Measurements from ENCODE around the gene TNS4. TPM values are rescaled to one million over a fixed set of nuclear protein-coding genes. Genes with fewer than 3 reads are reported as not detected.

The TNS4 gene
- total RNA-seq, 1 experiment from 2014 or later, result 0.59 TPM

GRCh38 chr17:40432864-40433528, 68.4 kb downstream of the TNS4 start:
- DNase-seq, result peak; percentile 30
- Mint-ChIP-seq H3K27ac (peak overlapping the region in 1 of 3 experiments; percentile 73; a peak in 1 of 7 replicates), H3K4me1 (peaks cover 7 to 8% of the 10 kb centered on the region in 2 experiments), H3K4me3 (no peak overlapping the region), H3K9me3 (peaks cover 0 to 6% of the 10 kb centered on the region in 2 experiments; a peak in 4 of 5 replicates), H3K27me3 (ENCODE audit: low read depth) (peaks cover 5% of the 10 kb centered on the region), H3K36me3 (ENCODE audit: insufficient read depth in 1 of 3, low read depth in 3 of 3) (peaks cover 0 to 1% (median 0%) of the 10 kb centered on the region in 3 experiments; a peak in 1 of 7 replicates)
- H4K8ac ChIP-seq (replicated peaks; ENCODE audit: insufficient read length, low read depth, low read length), result no peak overlapping the region
- no peaks in the 10 kb centered on the region for H3K23me2 ChIP-seq (ENCODE audit: insufficient read length, low read depth, low read length, poor library complexity, severe bottlenecking)
- H3T11ph ChIP-seq (ENCODE audit: low read length), result no peak overlapping the region
- no peaks in the 10 kb centered on the region for H3K4me1 ChIP-seq (ENCODE audit: insufficient read depth, low read length)
- H2BK5ac ChIP-seq (ENCODE audit: insufficient read length, low read length), result no peak overlapping the region
- no peak overlapping the region for H2BK15ac ChIP-seq (ENCODE audit: low read depth, low read length)
- H4K5ac ChIP-seq (ENCODE audit: insufficient read length, low read depth, low read length), result no peak overlapping the region
- H3K23ac ChIP-seq (ENCODE audit: insufficient read length, low read depth, low read length), result no peak overlapping the region
- no peak overlapping the region for H4K91ac ChIP-seq (ENCODE audit: insufficient read length, low read depth, low read length)
- no CpG with 5 or more reads among the region's 2 CpGs for WGBS (ENCODE audit: extremely low coverage, insufficient read length, low lambda C conversion rate)
- H3K79me1 ChIP-seq (ENCODE audit: insufficient read depth, low read depth, low read length, poor library complexity, severe bottlenecking), result no peaks in the 10 kb centered on the region
- H2BK12ac ChIP-seq (ENCODE audit: insufficient read length, low read depth, low read length), result no peak overlapping the region
- H3K14ac ChIP-seq (ENCODE audit: insufficient read depth, low read length), result no peak overlapping the region
- H2BK20ac ChIP-seq (ENCODE audit: low read depth, low read length, poor library complexity, severe bottlenecking), result no peak overlapping the region
- no peaks in the 10 kb centered on the region for H3K79me2 ChIP-seq (ENCODE audit: insufficient read depth, low read length)
- no peaks in the 10 kb centered on the region for H3K9me3 ChIP-seq (ENCODE audit: control insufficient read depth, low read depth, low read length)
- no peak overlapping the region for H2AK5ac ChIP-seq (ENCODE audit: insufficient read length, low read length)
- no peak overlapping the region for H3K56ac ChIP-seq (ENCODE audit: insufficient read length, low read depth, low read length)
- H3K4me2 ChIP-seq (ENCODE audit: insufficient read depth, insufficient read length, low read length), result no peak overlapping the region
- TF ChIP-seq CTCF (conservative IDR thresholded peaks at IDR 0.05), result no peak
- H3K9ac ChIP-seq (ENCODE audit: extremely low read depth, insufficient read length, low read length), result no peak overlapping the region
- H3K27me3 ChIP-seq (ENCODE audit: insufficient read depth, low read length), result no peaks in the 10 kb centered on the region
- H2AFZ ChIP-seq (ENCODE audit: low read length), result no peak overlapping the region
- H3K27ac ChIP-seq (ENCODE audit: insufficient read length, low read depth, low read length), result no peak overlapping the region
- no peak overlapping the region for H3K18ac ChIP-seq (ENCODE audit: insufficient read length, low read depth, low read length)
- no peak overlapping the region for H2BK120ac ChIP-seq (ENCODE audit: low read depth, low read length, poor library complexity, severe bottlenecking)
- no peak overlapping the region for H3K4ac ChIP-seq (ENCODE audit: low read depth, low read length)
- H4K20me1 ChIP-seq (ENCODE audit: control insufficient read depth, insufficient read depth, insufficient read length), result no peaks in the 10 kb centered on the region
